Subcutaneous abdominal adipose tissue (tissue), 5 donors: ENCODE data around the gene FRMD5.

Experiments used
- H3K27ac ChIP-seq: one replicate; pipeline ENCODE4 v1.7.0; 2013; ENCODE audit warnings: low read depth, mild to moderate bottlenecking, inconsistent platforms, low read length, moderate library complexity
- H3K27me3 ChIP-seq, 5 donors: one replicate each; pipeline ENCODE4 v1.7.0; 2013; ENCODE audit warnings: low read length in 5 of 5, inconsistent platforms in 1 of 5; ENCODE audit not compliant: control insufficient read depth in 5 of 5, insufficient read depth in 4 of 5
- H3K36me3 ChIP-seq, 5 donors: one replicate each; pipeline ENCODE4 v1.7.0; 2013; ENCODE audit warnings: low read length in 5 of 5; ENCODE audit not compliant: control insufficient read depth in 5 of 5, insufficient read depth in 5 of 5
- H3K4me1 ChIP-seq, 5 donors: one replicate each; pipeline ENCODE4 v1.7.0; 2013; ENCODE audit warnings: low read length in 5 of 5, mild to moderate bottlenecking in 3 of 5, moderate library complexity in 1 of 5; ENCODE audit not compliant: control insufficient read depth in 5 of 5, insufficient read depth in 5 of 5
- H3K4me3 ChIP-seq, 5 donors: one replicate each; pipeline ENCODE4 v1.7.0; 2013; ENCODE audit warnings: low read length in 5 of 5, low read depth in 1 of 5
- H3K9ac ChIP-seq, 5 donors: one replicate each; pipeline ENCODE4 v1.7.0; 2013; ENCODE audit warnings: low read length in 5 of 5, mild to moderate bottlenecking in 4 of 5, moderate library complexity in 3 of 5
- H3K9me3 ChIP-seq, 5 donors: one replicate each; pipeline ENCODE4 v1.7.0; 2013; ENCODE audit warnings: low read length in 5 of 5; ENCODE audit not compliant: control insufficient read depth in 5 of 5
- donor health status: healthy.
- donor health status: healthy.
- donor health status: healthy.
- donor health status: healthy.
- donor health status: healthy.

The FRMD5 gene

GRCh38 chr15:43969802-43970375 is 225.2 kb downstream of the FRMD5 start:
- no peak overlapping the region for H3K4me3 ChIP-seq
- H3K9me3 ChIP-seq, result no peaks in the 10 kb centered on the region
- H3K27ac ChIP-seq, result no peak overlapping the region
- no peak overlapping the region for H3K9ac ChIP-seq
- H3K36me3 ChIP-seq, result no peaks in the 10 kb centered on the region
- no peaks in the 10 kb centered on the region for H3K27me3 ChIP-seq
- H3K4me1 ChIP-seq, result peaks cover 0 to 4% (median 0%) of the 10 kb centered on the region in 5 donors

- Histone ChIP-seq H3K9ac (no peak overlapping the region), H3K9me3 (no peaks in the 10 kb centered on the region), H3K4me3 (no peak overlapping the region), H3K27ac (no peak overlapping the region), H3K36me3 (no peaks in the 10 kb centered on the region), H3K4me1 (peaks cover 0 to 4% (median 0%) of the 10 kb centered on the region in 5 donors), H3K27me3 (no peaks in the 10 kb centered on the region)
These were observed 226.5 kb downstream of the FRMD5 start for GRCh38 chr15:43968551-43968950.

- Histone ChIP-seq H3K4me1 (peaks cover 0 to 4% (median 0%) of the 10 kb centered on the region in 5 donors), H3K36me3 (no peaks in the 10 kb centered on the region), H3K27ac (no peak overlapping the region)
These were observed 228.4 kb downstream of the FRMD5 start for GRCh38 chr15:43966646-43967045.

GRCh38 chr15:43958861-43959330 is 236.2 kb downstream of the FRMD5 start:
- Histone ChIP-seq H3K27me3 (no peaks in the 10 kb centered on the region), H3K4me1 (no peaks in the 10 kb centered on the region), H3K4me3 (no peak overlapping the region), H3K27ac (no peak overlapping the region), H3K9ac (no peak overlapping the region), H3K36me3 (no peaks in the 10 kb centered on the region), H3K9me3 (no peaks in the 10 kb centered on the region)

More at GRCh38 chr15:43966646-43967045, 228.4 kb downstream of the FRMD5 start:
- Histone ChIP-seq H3K4me3 (no peak overlapping the region), H3K9ac (no peak overlapping the region), H3K9me3 (no peaks in the 10 kb centered on the region), H3K27me3 (no peaks in the 10 kb centered on the region)

DNA sequence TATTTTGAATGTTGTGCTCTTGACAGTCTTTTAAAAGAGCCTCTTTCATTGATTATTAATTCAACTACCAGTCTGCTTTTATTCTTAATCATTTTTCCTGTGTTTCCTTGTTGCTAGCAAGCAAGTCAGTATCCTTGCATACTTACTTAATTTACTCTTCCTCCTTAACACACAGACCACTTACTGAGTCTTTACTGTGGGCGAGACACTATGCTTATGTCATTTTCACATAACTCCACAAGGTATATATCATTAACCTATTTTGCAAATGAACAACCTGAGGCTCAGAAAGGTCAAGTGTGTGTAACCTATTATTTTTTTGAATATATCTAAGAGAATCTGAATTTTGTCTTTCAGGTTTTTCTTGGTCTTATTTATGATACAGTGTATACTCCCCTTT is 237.3 kb downstream of the FRMD5 start:
- Histone ChIP-seq H3K4me1 (no peaks in the 10 kb centered on the region), H3K27me3 (no peaks in the 10 kb centered on the region), H3K9me3 (no peaks in the 10 kb centered on the region), H3K36me3 (no peaks in the 10 kb centered on the region), H3K9ac (no peak overlapping the region), H3K27ac (no peak overlapping the region), H3K4me3 (no peak overlapping the region)

DNA sequence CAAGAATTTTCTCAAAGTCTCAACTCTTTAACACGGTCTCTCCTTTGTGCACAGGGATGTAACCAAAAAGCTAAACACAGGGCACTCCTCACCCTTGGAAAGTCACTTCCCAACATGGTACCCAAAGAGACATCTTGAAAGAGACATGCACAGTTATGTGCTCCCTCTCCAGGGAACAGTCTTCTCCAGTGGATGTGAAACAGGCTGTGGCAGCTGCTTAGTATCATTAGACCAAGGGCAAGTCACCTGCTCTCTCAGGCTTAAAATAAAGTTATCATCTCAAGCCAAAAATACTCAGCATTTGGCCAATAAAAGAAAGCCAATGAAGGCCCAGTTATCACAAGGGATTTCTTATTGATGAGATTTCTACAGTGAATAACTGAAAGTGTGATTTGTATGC is 239.9 kb downstream of the FRMD5 start:
- H3K27me3 ChIP-seq, result no peaks in the 10 kb centered on the region
- H3K36me3 ChIP-seq, result no peaks in the 10 kb centered on the region
- no peaks in the 10 kb centered on the region for H3K4me1 ChIP-seq
- no peak overlapping the region for H3K9ac ChIP-seq
- no peaks in the 10 kb centered on the region for H3K9me3 ChIP-seq
- H3K27ac ChIP-seq, result no peak overlapping the region
- H3K4me3 ChIP-seq, result no peak overlapping the region

- Histone ChIP-seq H3K9ac (no peak overlapping the region), H3K36me3 (no peaks in the 10 kb centered on the region), H3K4me3 (no peak overlapping the region), H3K27ac (no peak overlapping the region), H3K4me1 (no peaks in the 10 kb centered on the region), H3K9me3 (no peaks in the 10 kb centered on the region), H3K27me3 (no peaks in the 10 kb centered on the region)
These were observed 240.9 kb downstream of the FRMD5 start for GRCh38 chr15:43954181-43954621.

GRCh38 chr15:43953402-43953801 is 241.7 kb downstream of the FRMD5 start:
- no peaks in the 10 kb centered on the region for H3K9me3 ChIP-seq
- no peaks in the 10 kb centered on the region for H3K27me3 ChIP-seq
- no peaks in the 10 kb centered on the region for H3K4me1 ChIP-seq
- H3K36me3 ChIP-seq, result no peaks in the 10 kb centered on the region
- no peak overlapping the region for H3K27ac ChIP-seq
- H3K9ac ChIP-seq, result no peak overlapping the region
- H3K4me3 ChIP-seq, result no peak overlapping the region

GRCh38 chr15:43950531-43950930 is 244.5 kb downstream of the FRMD5 start:
- Histone ChIP-seq H3K4me3 (no peak overlapping the region), H3K27ac (no peak overlapping the region), H3K4me1 (no peaks in the 10 kb centered on the region), H3K9me3 (no peaks in the 10 kb centered on the region), H3K36me3 (no peaks in the 10 kb centered on the region), H3K27me3 (no peaks in the 10 kb centered on the region), H3K9ac (no peak overlapping the region)

- no peak overlapping the region for H3K9ac ChIP-seq
- no peak overlapping the region for H3K4me3 ChIP-seq
- H3K27me3 ChIP-seq, result no peaks in the 10 kb centered on the region
- H3K4me1 ChIP-seq, result peaks cover 0 to 5% (median 0%) of the 10 kb centered on the region in 5 donors
- no peaks in the 10 kb centered on the region for H3K9me3 ChIP-seq
- H3K36me3 ChIP-seq, result no peaks in the 10 kb centered on the region
- H3K27ac ChIP-seq, result no peak overlapping the region
These were observed 246.3 kb downstream of the FRMD5 start for GRCh38 chr15:43948691-43949325.
